Kidney epithelial cell (primary cell): ENCODE data around the gene TIMP2. TPM values are rescaled to one million over a fixed set of nuclear protein-coding genes. Genes with fewer than 3 reads are reported as not detected.

ENCODE experiments used
- DNase-seq: peaks from one replicate; pipeline ENCODE4 v3.0.0-alpha.2; 2010; ENCODE audit warnings: low read depth
- H3K27me3 ChIP-seq: 2 replicates; pipeline ENCODE4 v1.6.0; 2011; ENCODE audit warnings: low read length; ENCODE audit not compliant: control insufficient read depth, insufficient read depth
- H3K36me3 ChIP-seq: 2 replicates; pipeline ENCODE4 v1.5.1; 2011; ENCODE audit warnings: low read length; ENCODE audit not compliant: control insufficient read depth, insufficient read depth
- H3K4me3 ChIP-seq: 2 replicates; pipeline ENCODE4 v1.5.1; 2011; ENCODE audit warnings: low read depth, mild to moderate bottlenecking, control low read depth, low read length
- total RNA-seq: library from RNA; depleted of rRNA; stranded (reverse); fragments of >200 nt; gene quantifications from 2 replicates; pipeline ENCODE4 v1.2.3, GENCODE V29; 2015
- TF ChIP-seq, protein P1 (sequence below): IDR thresholded peaks from 2 replicates; pipeline ENCODE4 v1.5.1; 2011; ENCODE audit warnings: mild to moderate bottlenecking, moderate library complexity, low read length, control low read depth, inconsistent platforms; ENCODE audit not compliant: insufficient read depth, poor library complexity, severe bottlenecking

The TIMP2 gene
- total RNA-seq, 1 donor from 2014 or later: 130 TPM

DNA sequence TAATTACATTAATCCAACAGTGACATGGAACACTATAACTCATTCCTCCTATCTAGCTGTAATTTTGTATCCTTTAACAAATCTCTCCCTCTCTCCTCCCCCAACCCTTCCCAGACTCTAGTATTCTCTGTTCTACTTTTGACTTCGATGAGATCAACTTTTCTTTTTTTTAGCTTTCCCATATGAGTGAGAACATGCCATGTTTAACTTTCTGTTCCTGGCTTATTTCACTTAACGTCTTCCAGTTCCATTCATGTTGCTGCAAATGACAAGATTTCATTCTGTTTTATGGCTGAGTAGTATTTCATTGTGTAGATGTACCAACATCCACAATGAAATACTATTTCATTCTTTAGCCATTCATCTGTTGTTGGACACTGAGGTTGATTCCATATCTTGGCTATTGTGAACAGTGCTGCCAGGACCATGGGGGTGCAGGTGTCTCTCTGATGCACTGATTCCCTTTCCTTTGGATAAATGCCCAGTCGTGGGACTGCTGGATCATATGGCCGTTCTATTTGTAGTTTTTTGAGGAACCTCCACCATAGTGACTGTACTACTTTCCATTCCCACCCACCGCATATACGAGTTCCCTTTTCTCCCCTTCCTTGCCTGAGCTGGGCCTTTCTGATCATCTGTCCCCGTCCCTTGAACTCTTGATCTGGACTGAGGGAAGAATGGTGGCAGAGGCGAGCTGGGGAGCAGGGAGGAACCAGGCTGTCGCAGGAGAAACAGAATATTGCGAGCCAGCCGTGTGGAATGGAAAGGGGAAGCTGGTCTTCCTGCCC, 14.5 kb downstream of the TIMP2 start:
- TF ChIP-seq, protein P1, sequence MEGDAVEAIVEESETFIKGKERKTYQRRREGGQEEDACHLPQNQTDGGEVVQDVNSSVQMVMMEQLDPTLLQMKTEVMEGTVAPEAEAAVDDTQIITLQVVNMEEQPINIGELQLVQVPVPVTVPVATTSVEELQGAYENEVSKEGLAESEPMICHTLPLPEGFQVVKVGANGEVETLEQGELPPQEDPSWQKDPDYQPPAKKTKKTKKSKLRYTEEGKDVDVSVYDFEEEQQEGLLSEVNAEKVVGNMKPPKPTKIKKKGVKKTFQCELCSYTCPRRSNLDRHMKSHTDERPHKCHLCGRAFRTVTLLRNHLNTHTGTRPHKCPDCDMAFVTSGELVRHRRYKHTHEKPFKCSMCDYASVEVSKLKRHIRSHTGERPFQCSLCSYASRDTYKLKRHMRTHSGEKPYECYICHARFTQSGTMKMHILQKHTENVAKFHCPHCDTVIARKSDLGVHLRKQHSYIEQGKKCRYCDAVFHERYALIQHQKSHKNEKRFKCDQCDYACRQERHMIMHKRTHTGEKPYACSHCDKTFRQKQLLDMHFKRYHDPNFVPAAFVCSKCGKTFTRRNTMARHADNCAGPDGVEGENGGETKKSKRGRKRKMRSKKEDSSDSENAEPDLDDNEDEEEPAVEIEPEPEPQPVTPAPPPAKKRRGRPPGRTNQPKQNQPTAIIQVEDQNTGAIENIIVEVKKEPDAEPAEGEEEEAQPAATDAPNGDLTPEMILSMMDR: no peak
- DNase-seq: no peak
- no peaks in the 10 kb centered on the region for H3K36me3 ChIP-seq
- H3K27me3 ChIP-seq: no peaks in the 10 kb centered on the region
- no peak overlapping the region for H3K4me3 ChIP-seq

DNA sequence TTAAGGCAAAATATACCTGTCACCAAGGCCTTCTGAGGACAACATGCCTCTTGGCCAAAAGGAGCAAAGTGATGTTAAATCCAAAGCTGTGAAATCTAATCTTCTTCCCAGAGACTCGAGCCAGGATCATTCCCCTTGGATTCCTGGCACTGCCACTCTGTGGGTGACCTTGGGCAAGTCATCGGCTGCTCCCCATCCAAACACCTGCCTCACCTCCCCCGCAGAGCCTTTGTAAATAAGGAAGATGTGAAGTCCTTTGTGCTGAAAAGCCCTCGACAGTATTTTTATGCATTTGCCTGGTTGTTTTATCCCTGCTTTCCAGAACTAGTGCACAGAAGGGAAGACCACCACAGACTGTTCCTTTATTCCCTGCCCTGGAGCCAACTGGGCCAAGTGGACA, 16.8 kb downstream of the TIMP2 start:
- TF ChIP-seq, protein P1: no peak
- Histone ChIP-seq H3K36me3 (no peaks in the 10 kb centered on the region), H3K27me3 (no peaks in the 10 kb centered on the region), H3K4me3 (no peak overlapping the region)
- no peak for DNase-seq

DNA sequence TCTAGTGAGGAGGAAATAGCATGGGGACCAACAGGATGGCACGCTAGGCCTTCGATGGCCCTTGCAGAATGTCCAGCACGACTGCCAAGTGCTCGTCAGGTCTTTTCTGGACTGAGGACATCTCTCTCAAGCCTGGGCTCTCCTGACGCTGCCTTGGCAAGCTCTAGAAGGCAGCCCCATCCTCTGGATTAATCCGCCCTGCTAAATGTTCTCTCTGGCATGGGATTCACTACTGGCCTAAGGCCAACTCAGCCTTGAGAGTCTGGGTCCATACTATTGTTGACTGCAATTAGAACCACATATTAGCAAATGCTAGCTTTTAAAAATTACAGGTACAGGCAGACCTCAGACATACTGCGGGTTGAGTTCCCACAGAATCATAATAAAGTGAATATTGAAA, 19.6 kb downstream of the TIMP2 start:
- no peaks in the 10 kb centered on the region for H3K27me3 ChIP-seq
- no peaks in the 10 kb centered on the region for H3K36me3 ChIP-seq
- TF ChIP-seq, protein P1: no peak
- no peak overlapping the region for H3K4me3 ChIP-seq
- DNase-seq: no peak

DNA sequence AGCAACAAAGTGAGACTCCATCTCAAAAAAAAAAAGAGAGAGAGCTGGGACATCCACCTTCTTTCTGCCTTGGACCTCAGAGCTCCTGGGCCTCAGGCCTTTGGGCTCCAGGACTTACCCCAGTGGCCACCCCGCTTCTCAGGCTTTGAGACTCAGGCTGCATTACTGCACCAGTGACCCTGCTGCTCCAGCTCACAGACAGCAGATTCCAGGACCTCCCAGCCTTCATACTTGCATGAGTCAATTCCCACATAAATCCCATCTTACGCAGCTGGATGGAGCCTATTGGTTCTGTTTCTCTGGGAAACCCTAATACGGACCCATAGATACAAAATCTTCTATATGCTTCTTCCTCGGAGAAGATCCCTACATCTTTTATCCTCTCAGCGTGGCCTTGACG, 20.1 kb downstream of the TIMP2 start:
- no peak overlapping the region for H3K4me3 ChIP-seq
- TF ChIP-seq, protein P1: no peak
- no peaks in the 10 kb centered on the region for H3K27me3 ChIP-seq
- no peak for DNase-seq
- H3K36me3 ChIP-seq: no peaks in the 10 kb centered on the region

DNA sequence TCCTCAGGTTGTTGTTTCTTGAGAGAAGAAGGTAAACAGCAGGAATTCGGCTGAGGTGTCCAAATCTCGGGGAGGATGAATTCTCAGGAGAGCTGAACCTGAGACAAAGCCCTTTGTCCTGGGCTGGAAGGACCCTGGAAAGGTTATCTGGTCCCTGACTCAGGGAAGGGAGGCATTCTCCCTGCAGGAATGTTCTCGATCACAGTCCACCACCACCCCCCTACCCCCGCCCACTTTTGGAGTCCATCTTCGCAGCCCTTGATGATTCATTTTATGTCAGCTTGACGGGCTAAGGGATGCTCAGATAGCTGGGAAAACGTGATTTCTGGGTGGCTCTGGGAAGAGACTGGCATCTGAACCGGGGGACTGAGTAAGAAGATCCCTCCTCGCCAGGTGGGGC, 20.8 kb downstream of the TIMP2 start:
- Histone ChIP-seq H3K4me3 (no peak overlapping the region), H3K27me3 (no peaks in the 10 kb centered on the region), H3K36me3 (no peaks in the 10 kb centered on the region)
- DNase-seq: no peak
- TF ChIP-seq, protein P1: no peak
